GM23248 (cell line): Measurements from ENCODE around the gene KCNT1. TPM values are rescaled to one million over a fixed set of nuclear protein-coding genes. Genes with fewer than 3 reads are reported as not detected.

Experiments used
- DNase-seq: peaks from one replicate; pipeline ENCODE4 v3.0.0-alpha.2; 2015
- H2AFZ ChIP-seq: fragments of 200-600 bp; sonication (generic); 2 replicates; pipeline ENCODE4 v1.6.1; 2016; ENCODE audit warnings: antibody characterized with exemption
- H3F3A ChIP-seq: fragments of 200-600 bp; sonication (generic); 2 replicates; pipeline ENCODE4 v1.6.1; 2016; ENCODE audit warnings: mild to moderate bottlenecking, antibody characterized with exemption, mixed run types; ENCODE audit not compliant: insufficient read depth
- H3K27ac ChIP-seq: fragments of 200-600 bp; sonication (generic); 2 replicates; pipeline ENCODE4 v1.5.1; 2016; ENCODE audit warnings: mild to moderate bottlenecking
- H3K27me3 ChIP-seq: fragments of 200-600 bp; sonication (generic); replicated peaks from 2 replicates; pipeline ENCODE4 v1.6.1; 2016; ENCODE audit warnings: mild to moderate bottlenecking; ENCODE audit not compliant: insufficient read depth
- H3K36me3 ChIP-seq: fragments of 200-600 bp; sonication (generic); 2 replicates; pipeline ENCODE4 v1.6.1; 2016; ENCODE audit warnings: low read depth, mild to moderate bottlenecking
- H3K4me1 ChIP-seq: fragments of 200-600 bp; sonication (generic); 2 replicates; pipeline ENCODE4 v1.6.1; 2016; ENCODE audit warnings: mild to moderate bottlenecking; ENCODE audit not compliant: insufficient read depth
- H3K4me2 ChIP-seq: fragments of 200-600 bp; sonication (generic); one replicate; pipeline ENCODE4 v1.6.1; 2016; ENCODE audit warnings: mild to moderate bottlenecking; ENCODE audit not compliant: unreplicated experiment
- H3K4me3 ChIP-seq: fragments of 200-600 bp; sonication (generic); 2 replicates; pipeline ENCODE4 v1.5.1; 2016; ENCODE audit warnings: mild to moderate bottlenecking
- H3K79me2 ChIP-seq: fragments of 200-600 bp; sonication (generic); 2 replicates; pipeline ENCODE4 v1.6.1; 2016; ENCODE audit warnings: mild to moderate bottlenecking; ENCODE audit not compliant: insufficient read depth
- H3K9ac ChIP-seq: fragments of 200-600 bp; sonication (generic); 2 replicates; pipeline ENCODE4 v1.6.1; 2016; ENCODE audit warnings: mild to moderate bottlenecking
- H3K9me2 ChIP-seq: fragments of 200-600 bp; sonication (generic); 2 replicates; pipeline ENCODE4 v1.6.1; 2016; ENCODE audit warnings: mixed run types, mild to moderate bottlenecking, moderate library complexity; ENCODE audit not compliant: insufficient read depth
- H3K9me3 ChIP-seq: fragments of 200-600 bp; sonication (generic); one replicate; pipeline ENCODE4 v1.6.1; 2017; ENCODE audit warnings: low read depth
- H4K20me1 ChIP-seq: fragments of 200-600 bp; sonication (generic); 2 replicates; pipeline ENCODE4 v1.6.0; 2016; ENCODE audit not compliant: insufficient read depth
- EZH2 ChIP-seq: fragments of 200-600 bp; sonication (generic); IDR thresholded peaks from 2 replicates; pipeline ENCODE4 v1.6.1; 2018; ENCODE audit warnings: antibody characterized with exemption, mild to moderate bottlenecking; ENCODE audit not compliant: insufficient read depth, poor library complexity, severe bottlenecking
- EZH2phosphoT487 ChIP-seq: fragments of 200-600 bp; sonication (generic); IDR thresholded peaks from 2 replicates; pipeline ENCODE4 v1.6.1; 2018; ENCODE audit warnings: antibody characterized with exemption, moderate library complexity, mild to moderate bottlenecking, low read depth; ENCODE audit not compliant: insufficient read depth
- WGBS, 2 experiments: methylation state at CpG; one replicate each; pipeline ENCODE4 v1.1.6; 2015 to 2017; ENCODE audit warnings: low lambda C conversion rate in 2 of 2, low coverage in 1 of 2; ENCODE audit errors: missing lambda C conversion rate in 2 of 2; 5-methylcytosine and 5-hydroxymethylcytosine counted together
- in situ Hi-C: fragments of 300-500 bp; cut with MboI; formaldehyde crosslinking; loops from 2 replicates; pipeline ENCODE4 v1.15.0; 2020
- polyA plus RNA-seq: library from polyadenylated mRNA; unstranded; fragments of >200 nt; fragmentation: Nextera tagmentation; extraction: Ambion mirVana; gene quantifications from 2 replicates; pipeline ENCODE4 v1.2.1, GENCODE V29; 2016
- total RNA-seq: library from RNA; depleted of rRNA; stranded (reverse); fragments of >200 nt; shearing (Covaris generic); gene quantifications from 2 replicates; pipeline ENCODE4 v1.2.3, GENCODE V29; 2014

KCNT1 gene
- total and polyA plus RNA-seq, 2 experiments from 2014 or later = not detected

GRCh38 chr9:135828656-135829055 lies 126.7 kb downstream of the KCNT1 start:
- in situ Hi-C loops = no loop called here
- WGBS, 2 experiments = 96 to 97% methylated on average over 5 of the region's 5 CpGs
- Histone ChIP-seq H4K20me1 (no peaks in the 10 kb centered on the region; the same call in 1 of the 2 replicates), H3K36me3 (0 out of 2 replicates have a peak, but pooled peaks cover 3% of the 10 kb centered on the region), H3K79me2 (peaks cover 26% of the 10 kb centered on the region), H3K9ac (no peak overlapping the region), H3K4me1 (no peaks in the 10 kb centered on the region), H2AFZ (no peak overlapping the region), H3K27ac (no peak overlapping the region), H3K9me2 (no peaks in the 10 kb centered on the region), H3K27me3 (no peaks in the 10 kb centered on the region), H3K9me3 (no peaks in the 10 kb centered on the region), H3F3A (no peaks in the 10 kb centered on the region), H3K4me3 (no peak overlapping the region), H3K4me2 (no peak overlapping the region)
- TF ChIP-seq EZH2phosphoT487 = no peak
- TF ChIP-seq EZH2 = no peak
- no peak for DNase-seq

DNA sequence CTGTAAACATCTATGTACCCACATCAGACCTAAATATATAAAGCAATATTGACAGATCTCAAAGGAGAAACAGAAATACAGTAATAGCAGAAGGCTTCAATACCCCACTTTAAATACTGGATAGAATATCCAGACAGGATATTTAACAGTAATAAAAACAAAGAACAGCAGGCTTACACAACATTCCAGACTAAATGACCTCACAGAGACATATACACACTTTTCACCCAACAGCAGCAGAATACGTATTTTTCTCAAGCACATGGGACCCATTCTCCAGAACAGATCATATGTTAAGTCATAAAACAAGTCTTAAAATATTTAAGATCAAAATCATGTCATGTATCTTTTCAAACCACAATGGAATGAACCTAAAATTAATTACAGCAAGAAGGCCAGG lies 128.5 kb downstream of the KCNT1 start:
- TF ChIP-seq EZH2 (no peak), EZH2phosphoT487 (no peak)
- H3K79me2 ChIP-seq = peaks cover 26% of the 10 kb centered on the region
- no peak overlapping the region for H3K27ac ChIP-seq
- 0 out of 2 replicates have a peak, but pooled peaks cover 3% of the 10 kb centered on the region for H3K36me3 ChIP-seq
- 93 to 100% methylated on average over 1 of the region's 1 CpG for WGBS, 2 experiments
- H3K4me2 ChIP-seq = no peak overlapping the region
- no peak overlapping the region for H3K4me3 ChIP-seq
- H3K9me2 ChIP-seq = no peaks in the 10 kb centered on the region
- no peaks in the 10 kb centered on the region for H3K9me3 ChIP-seq
- H3K27me3 ChIP-seq = no peaks in the 10 kb centered on the region
- no peaks in the 10 kb centered on the region; the same call in 1 of the 2 replicates for H4K20me1 ChIP-seq
- no peak overlapping the region for H3K9ac ChIP-seq
- no peaks in the 10 kb centered on the region for H3K4me1 ChIP-seq
- no peaks in the 10 kb centered on the region for H3F3A ChIP-seq
- no peak overlapping the region for H2AFZ ChIP-seq
- DNase-seq = no peak
- in situ Hi-C loops = no loop called here

DNA sequence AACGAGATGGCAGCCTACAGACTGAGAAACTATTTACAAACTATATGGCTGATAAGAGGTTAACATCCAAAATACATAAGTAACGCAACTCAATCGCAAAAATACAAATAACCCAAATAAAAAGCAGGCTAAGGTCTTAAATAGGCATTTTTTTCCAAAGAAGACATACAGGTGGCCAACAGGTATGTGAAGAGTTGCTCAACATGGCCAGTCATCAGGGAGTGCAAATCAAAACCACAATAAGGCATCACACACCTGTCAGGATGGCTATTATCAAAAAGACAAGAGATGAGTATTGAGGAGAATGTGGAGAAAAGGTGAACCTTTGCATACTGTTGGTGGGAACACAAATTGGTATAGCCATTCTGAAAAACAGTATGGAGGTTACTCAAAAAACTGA lies 131.9 kb downstream of the KCNT1 start:
- no peaks in the 10 kb centered on the region; the same call in 1 of the 2 replicates for H4K20me1 ChIP-seq
- H3K36me3 ChIP-seq = no peaks in the 10 kb centered on the region
- no peaks in the 10 kb centered on the region for H3K27me3 ChIP-seq
- no peaks in the 10 kb centered on the region for H3K4me1 ChIP-seq
- in situ Hi-C loops = no loop called here
- 89 to 92% methylated on average over 3 of the region's 3 CpGs for WGBS, 2 experiments
- peaks cover 30% of the 10 kb centered on the region for H3K79me2 ChIP-seq
- no peak overlapping the region for H3K9ac ChIP-seq
- no peak overlapping the region for H3K4me2 ChIP-seq
- TF ChIP-seq EZH2phosphoT487 = no peak
- TF ChIP-seq EZH2 = no peak
- H3F3A ChIP-seq = no peaks in the 10 kb centered on the region
- no peaks in the 10 kb centered on the region for H3K9me3 ChIP-seq
- H3K4me3 ChIP-seq = no peak overlapping the region
- no peak overlapping the region for H3K27ac ChIP-seq
- no peak overlapping the region for H2AFZ ChIP-seq
- no peak for DNase-seq
- no peaks in the 10 kb centered on the region for H3K9me2 ChIP-seq

DNA sequence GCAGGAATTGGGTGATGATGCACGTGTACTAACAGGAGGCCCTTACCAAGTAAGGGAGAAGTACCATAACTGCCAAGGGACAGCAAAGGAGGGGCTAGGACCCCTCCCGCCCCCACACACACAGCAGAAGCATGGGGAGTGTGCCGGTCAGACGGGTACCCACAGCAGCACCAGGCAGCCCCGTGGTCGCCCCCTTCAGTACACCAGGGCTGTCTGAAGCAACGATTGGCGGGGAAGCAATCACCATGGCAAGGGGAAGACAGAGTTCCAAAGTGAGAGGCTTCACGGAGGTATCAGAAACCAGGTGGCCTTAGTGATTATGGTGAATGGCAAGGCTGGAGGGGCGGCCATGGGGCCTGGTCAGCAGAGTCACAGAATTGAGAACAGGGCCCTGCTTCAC lies 133.1 kb downstream of the KCNT1 start:
- no peak overlapping the region for H3K9ac ChIP-seq
- no peaks in the 10 kb centered on the region for H3K9me3 ChIP-seq
- no peak overlapping the region for H3K4me3 ChIP-seq
- H3K9me2 ChIP-seq = no peaks in the 10 kb centered on the region
- H3K27ac ChIP-seq = no peak overlapping the region
- no peaks in the 10 kb centered on the region for H3K4me1 ChIP-seq
- no peak for DNase-seq
- H4K20me1 ChIP-seq = no peaks in the 10 kb centered on the region; the same call in 1 of the 2 replicates
- no peak overlapping the region for H3K4me2 ChIP-seq
- in situ Hi-C loops = no loop called here
- 85 to 90% methylated on average over 10 of the region's 10 CpGs for WGBS, 2 experiments
- no peaks in the 10 kb centered on the region for H3K36me3 ChIP-seq
- TF ChIP-seq EZH2phosphoT487 (no peak), EZH2 (no peak)
- H2AFZ ChIP-seq = no peak overlapping the region
- H3K79me2 ChIP-seq = peaks cover 25% of the 10 kb centered on the region
- no peaks in the 10 kb centered on the region for H3K27me3 ChIP-seq
- no peaks in the 10 kb centered on the region for H3F3A ChIP-seq

DNA sequence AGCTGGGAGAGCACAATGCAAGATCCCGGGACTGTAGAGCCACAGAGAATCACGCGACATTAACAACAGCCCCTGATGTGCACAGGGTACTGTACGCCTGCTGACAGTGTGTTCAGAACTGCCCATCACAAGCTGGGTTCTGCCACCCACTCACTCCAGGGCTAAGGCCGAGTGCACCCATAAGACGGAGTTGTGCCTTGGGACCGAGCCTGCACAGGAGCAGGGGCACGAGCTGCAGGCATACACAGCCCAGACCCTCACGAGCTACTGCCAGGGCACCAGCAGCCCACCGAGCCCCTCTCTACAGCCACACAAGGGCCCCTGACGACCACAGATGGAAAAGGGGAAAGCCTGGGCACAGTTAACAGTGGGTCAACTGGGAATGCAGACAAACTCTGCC lies 137.5 kb downstream of the KCNT1 start:
- Histone ChIP-seq H3K9me2 (no peaks in the 10 kb centered on the region), H2AFZ (no peak overlapping the region), H3K4me2 (no peak overlapping the region), H3F3A (no peaks in the 10 kb centered on the region), H4K20me1 (no peaks in the 10 kb centered on the region; the same call in 1 of the 2 replicates), H3K9ac (no peak overlapping the region), H3K36me3 (no peaks in the 10 kb centered on the region), H3K27ac (no peak overlapping the region), H3K9me3 (no peaks in the 10 kb centered on the region), H3K79me2 (peaks cover 50% of the 10 kb centered on the region), H3K27me3 (no peaks in the 10 kb centered on the region), H3K4me3 (no peak overlapping the region), H3K4me1 (no peaks in the 10 kb centered on the region)
- TF ChIP-seq EZH2phosphoT487 = no peak
- WGBS, 2 experiments = 93 to 94% methylated on average over 11 of the region's 11 CpGs
- DNase-seq = no peak
- in situ Hi-C loops = no loop called here
